GM12864 (cell line): ENCODE data around the gene RBFOX1.

Experiments used
- DNase-seq: peaks from one replicate; pipeline ENCODE4 v3.0.0-alpha.2; 2011; ENCODE audit warnings: low read depth
- H3K4me3 ChIP-seq: 2 replicates; pipeline ENCODE4 v1.5.1; 2011; ENCODE audit warnings: mild to moderate bottlenecking, low read depth, low read length, control low read depth
- TF ChIP-seq, protein P1 (sequence below): IDR thresholded peaks from 2 replicates; pipeline ENCODE4 v1.5.1; 2011; ENCODE audit warnings: low read depth, mild to moderate bottlenecking, moderate library complexity, low read length, control low read depth, inconsistent platforms; ENCODE audit errors: missing control alignments

Gene RBFOX1

DNA sequence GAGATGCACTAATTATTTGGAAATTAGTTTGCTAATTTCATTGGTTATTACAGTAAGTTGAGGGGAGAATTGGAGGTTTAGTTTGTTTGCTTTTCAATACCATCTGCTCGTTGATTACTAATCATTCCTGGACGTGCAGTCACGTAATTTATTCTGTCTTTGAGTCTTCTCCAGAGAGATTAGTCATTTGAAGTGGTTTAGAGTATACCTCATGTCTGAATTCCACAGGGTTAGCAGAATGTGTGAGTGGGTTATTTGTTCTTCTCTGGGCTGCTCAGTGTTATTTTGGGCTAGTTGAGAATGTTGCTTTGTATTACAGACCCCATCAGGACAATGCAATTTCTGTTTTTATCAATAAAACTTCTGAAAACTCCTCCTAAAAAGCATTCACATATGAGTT lies 265.0 kb downstream of the RBFOX1 start:
- no peak for DNase-seq
- TF ChIP-seq, protein P1, sequence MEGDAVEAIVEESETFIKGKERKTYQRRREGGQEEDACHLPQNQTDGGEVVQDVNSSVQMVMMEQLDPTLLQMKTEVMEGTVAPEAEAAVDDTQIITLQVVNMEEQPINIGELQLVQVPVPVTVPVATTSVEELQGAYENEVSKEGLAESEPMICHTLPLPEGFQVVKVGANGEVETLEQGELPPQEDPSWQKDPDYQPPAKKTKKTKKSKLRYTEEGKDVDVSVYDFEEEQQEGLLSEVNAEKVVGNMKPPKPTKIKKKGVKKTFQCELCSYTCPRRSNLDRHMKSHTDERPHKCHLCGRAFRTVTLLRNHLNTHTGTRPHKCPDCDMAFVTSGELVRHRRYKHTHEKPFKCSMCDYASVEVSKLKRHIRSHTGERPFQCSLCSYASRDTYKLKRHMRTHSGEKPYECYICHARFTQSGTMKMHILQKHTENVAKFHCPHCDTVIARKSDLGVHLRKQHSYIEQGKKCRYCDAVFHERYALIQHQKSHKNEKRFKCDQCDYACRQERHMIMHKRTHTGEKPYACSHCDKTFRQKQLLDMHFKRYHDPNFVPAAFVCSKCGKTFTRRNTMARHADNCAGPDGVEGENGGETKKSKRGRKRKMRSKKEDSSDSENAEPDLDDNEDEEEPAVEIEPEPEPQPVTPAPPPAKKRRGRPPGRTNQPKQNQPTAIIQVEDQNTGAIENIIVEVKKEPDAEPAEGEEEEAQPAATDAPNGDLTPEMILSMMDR = no peak
- no peak overlapping the region for H3K4me3 ChIP-seq

DNA sequence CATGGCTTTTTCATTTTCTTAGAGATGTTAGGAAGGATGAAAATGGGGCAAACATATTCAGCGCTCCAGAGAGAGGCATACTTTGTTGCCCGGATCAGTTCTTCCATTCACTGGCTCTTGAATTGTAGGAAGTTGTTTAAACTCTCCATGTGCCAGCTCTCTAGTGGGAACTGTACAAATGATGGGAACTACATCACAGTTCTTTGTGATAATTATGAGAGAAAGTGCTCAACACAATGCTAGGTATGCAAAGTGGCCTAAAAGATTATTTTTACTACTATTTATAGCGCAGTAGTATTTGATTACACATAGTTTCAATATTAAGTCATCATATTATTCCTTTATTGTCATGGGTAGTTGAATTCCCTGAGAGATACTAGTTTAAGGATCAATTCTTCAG lies 268.5 kb downstream of the RBFOX1 start:
- TF ChIP-seq, protein P1 = no peak
- no peak for DNase-seq
- H3K4me3 ChIP-seq = no peak overlapping the region

DNA sequence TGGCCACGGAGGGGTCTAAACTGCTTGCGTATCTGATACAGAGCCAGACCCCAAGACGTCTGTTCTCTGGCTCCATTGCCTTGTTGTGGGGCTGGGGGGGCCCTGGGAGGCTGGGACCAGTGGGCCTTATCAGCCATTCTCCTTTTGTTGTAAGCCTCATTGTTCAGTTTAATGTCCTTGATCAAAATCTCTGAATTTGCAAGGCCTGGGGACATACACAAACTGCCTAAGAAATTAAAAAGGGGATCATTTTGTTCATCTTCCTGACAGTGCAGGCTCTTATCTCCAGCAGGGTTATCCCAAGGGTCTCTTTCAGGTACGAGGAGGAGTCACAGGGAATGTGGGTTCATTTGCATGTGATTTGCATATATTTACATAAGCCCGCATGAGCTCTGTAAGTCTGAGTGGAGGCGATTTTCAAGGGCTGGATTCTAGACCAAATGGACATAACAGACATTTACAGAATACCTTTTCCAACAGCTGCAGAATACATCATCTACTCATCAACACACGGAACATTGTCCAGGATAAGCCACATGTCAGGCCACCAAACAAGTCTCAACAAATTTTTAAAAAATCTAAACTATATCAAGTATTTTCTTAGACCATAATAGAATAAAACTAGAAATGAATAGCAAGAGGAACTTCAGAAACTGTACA lies 269.8 kb downstream of the RBFOX1 start:
- no peak overlapping the region for H3K4me3 ChIP-seq
- TF ChIP-seq, protein P1 = no peak
- no peak for DNase-seq

DNA sequence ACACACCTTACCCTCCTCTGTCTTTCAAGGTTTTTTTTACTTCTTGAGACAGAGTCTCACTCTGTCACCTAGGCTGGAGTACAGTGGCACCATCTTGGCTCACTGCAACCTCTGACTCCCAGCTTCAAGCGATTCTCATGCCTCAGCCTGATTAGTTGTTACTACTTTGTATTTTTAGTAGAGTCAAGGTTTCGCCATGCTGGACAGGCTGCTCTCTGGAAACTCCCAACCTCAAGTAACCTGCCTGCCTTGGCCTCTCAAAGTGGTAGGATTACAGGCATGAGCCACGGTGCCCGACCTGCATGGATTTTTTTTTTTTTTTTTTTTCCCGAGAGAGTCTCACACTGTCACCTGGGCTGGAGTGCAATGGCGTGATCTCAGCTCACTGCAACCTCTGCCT lies 273.2 kb downstream of the RBFOX1 start:
- no peak for DNase-seq
- TF ChIP-seq, protein P1 = no peak
- no peak overlapping the region for H3K4me3 ChIP-seq

DNA sequence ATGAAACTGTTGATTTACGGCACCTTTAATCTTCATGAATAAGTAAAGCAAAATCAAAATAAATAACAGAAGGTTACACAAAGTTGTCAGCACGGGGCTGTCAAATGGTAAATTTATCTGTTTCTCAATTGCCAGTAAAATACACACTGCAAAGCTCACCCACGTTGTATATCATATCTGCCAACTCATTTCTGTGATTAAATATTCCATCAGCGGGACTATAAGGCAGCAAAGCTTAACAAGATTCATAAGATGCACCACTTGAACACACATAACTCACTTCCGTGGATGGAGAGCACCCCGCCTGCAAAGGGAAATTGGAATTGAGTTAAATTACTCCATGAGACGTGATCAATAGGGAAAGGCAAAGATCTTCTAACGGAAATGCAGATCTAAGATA lies 280.0 kb downstream of the RBFOX1 start:
- H3K4me3 ChIP-seq = no peak overlapping the region
- DNase-seq = no peak
- TF ChIP-seq, protein P1 = no peak

DNA sequence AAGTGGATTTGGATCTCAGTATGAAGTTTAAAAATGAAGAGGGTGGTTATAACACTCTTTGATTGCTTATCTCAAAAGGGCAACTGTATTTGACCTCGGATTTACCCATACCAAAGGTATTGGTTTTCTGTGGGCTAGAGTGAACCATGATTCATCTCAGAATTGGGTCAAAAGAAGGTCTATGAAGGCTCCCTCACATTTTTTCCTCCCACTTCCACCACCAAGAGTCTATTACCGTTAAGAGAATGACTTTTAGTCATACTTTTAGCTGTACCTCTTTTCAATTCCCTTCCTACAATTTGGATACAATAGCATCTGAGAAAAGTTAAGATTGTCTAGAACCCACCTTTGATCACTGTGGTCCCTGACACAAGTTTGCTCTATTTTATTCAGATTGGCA lies 280.9 kb downstream of the RBFOX1 start:
- no peak overlapping the region for H3K4me3 ChIP-seq
- TF ChIP-seq, protein P1 = no peak
- no peak for DNase-seq
